ENCODE results near the gene STARD13.

DNA sequence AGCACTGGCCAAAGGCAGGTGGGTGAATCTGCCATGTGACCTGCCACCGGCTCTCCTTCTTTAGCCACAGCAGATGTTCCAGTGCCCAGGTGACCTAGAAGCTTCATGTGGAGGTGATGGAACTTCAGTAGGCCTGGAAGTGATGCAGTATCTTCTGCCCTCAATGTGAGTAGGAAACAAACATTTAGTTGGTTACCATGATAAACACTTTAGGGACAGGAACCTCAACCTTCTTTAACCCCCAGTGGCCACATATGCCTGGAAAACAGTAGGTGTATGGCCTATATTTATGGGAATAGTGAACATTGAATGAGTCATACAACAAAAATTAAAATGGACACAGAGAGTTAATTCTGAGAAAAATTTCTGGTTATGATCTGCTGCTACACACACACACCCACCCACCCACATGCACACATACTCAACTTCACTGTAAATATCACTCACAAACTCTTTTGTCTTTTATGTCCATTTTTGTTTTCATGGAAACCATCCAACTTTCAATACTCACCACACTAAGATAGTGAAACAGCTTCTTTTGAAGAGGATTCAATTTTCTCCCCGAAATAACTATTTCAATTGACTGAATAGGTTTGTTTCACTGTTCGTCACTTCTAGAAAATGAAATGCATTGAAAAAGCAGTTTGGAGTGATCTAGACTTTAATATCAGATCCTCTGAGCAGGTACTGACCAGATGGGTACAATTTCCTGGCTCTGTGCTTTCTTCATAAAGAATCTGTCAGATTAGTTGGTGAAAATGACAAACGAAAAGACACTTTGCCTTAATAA is 97.3 kb downstream of the STARD13 start:
- TF ChIP-seq CTCF (conservative IDR thresholded peaks at IDR 0.05; ENCODE audit: low read length): no peak
- no peak for TF ChIP-seq EZH2phosphoT487 (IDR thresholded peaks at IDR 0.05; ENCODE audit: borderline replicate concordance, low read depth, low read length)

Data from OCI-LY7 (cell line).